ENCODE measurements around the gene SH2D4B. TPM values are rescaled to one million over a fixed set of nuclear protein-coding genes. Genes with fewer than 3 reads are reported as not detected.

Gene SH2D4B
- total RNA-seq, 1 donor from 2014 or later, result 0.43 TPM

GRCh38 chr10:80536361-80536835, 1.3 kb upstream of the SH2D4B start:
- intact Hi-C loops (cut with DNase I), result no loop called here
- no peak for ATAC-seq
- no peaks in the 10 kb centered on the region for H3K27me3 ChIP-seq
- H3K4me1 ChIP-seq, result peaks cover 6% of the 10 kb centered on the region
- H3K9me3 ChIP-seq, result no peaks in the 10 kb centered on the region
- no peak for TF ChIP-seq CTCF (IDR thresholded peaks at IDR 0.05)
- peak overlapping the region; percentile 52 for H3K4me3 ChIP-seq
- H3K27ac ChIP-seq, result peak overlapping the region; percentile 83
- no peak for DNase-seq
- H3K36me3 ChIP-seq, result no peaks in the 10 kb centered on the region

GRCh38 chr10:80537086-80537735, 491 bp upstream of the SH2D4B start:
- no peaks in the 10 kb centered on the region for H3K36me3 ChIP-seq
- H3K9me3 ChIP-seq, result no peaks in the 10 kb centered on the region
- H3K27me3 ChIP-seq, result no peaks in the 10 kb centered on the region
- H3K4me1 ChIP-seq, result peaks cover 11% of the 10 kb centered on the region
- ATAC-seq (no peak), DNase-seq (no peak)
- H3K27ac ChIP-seq, result no peak overlapping the region
- H3K4me3 ChIP-seq, result no peak overlapping the region
- no peak for TF ChIP-seq CTCF (IDR thresholded peaks at IDR 0.05)
- intact Hi-C loops (cut with DNase I), result no loop called here

- intact Hi-C loops (cut with DNase I), result no loop called here
- ATAC-seq, result no peak
- DNase-seq, result no peak
- Histone ChIP-seq H3K4me3 (no peak overlapping the region), H3K4me1 (peaks cover 11% of the 10 kb centered on the region), H3K36me3 (no peaks in the 10 kb centered on the region), H3K9me3 (no peaks in the 10 kb centered on the region), H3K27me3 (no peaks in the 10 kb centered on the region), H3K27ac (no peak overlapping the region)
- TF ChIP-seq CTCF (IDR thresholded peaks at IDR 0.05), result no peak
These were observed 931 bp downstream of the SH2D4B start for GRCh38 chr10:80538481-80539185.

- intact Hi-C loops (cut with DNase I), result no loop called here
- H3K4me1 ChIP-seq, result peaks cover 11% of the 10 kb centered on the region
These were observed 1.8 kb downstream of the SH2D4B start for GRCh38 chr10:80539421-80540031.

GRCh38 chr10:80540136-80540535, 2.4 kb downstream of the SH2D4B start:
- no peak for DNase-seq
- no peak for ATAC-seq
- no peak for TF ChIP-seq CTCF (IDR thresholded peaks at IDR 0.05)
- no peaks in the 10 kb centered on the region for H3K27me3 ChIP-seq
- H3K36me3 ChIP-seq, result no peaks in the 10 kb centered on the region
- intact Hi-C loops (cut with DNase I), result no loop called here
- H3K4me3 ChIP-seq, result no peak overlapping the region
- H3K4me1 ChIP-seq, result peaks cover 11% of the 10 kb centered on the region
- H3K9me3 ChIP-seq, result no peaks in the 10 kb centered on the region
- H3K27ac ChIP-seq, result no peak overlapping the region

More at GRCh38 chr10:80539421-80540031, 1.8 kb downstream of the SH2D4B start:
- no peaks in the 10 kb centered on the region for H3K9me3 ChIP-seq
- no peaks in the 10 kb centered on the region for H3K36me3 ChIP-seq
- no peak for DNase-seq
- H3K27me3 ChIP-seq, result no peaks in the 10 kb centered on the region
- no peak for ATAC-seq
- TF ChIP-seq CTCF (IDR thresholded peaks at IDR 0.05), result no peak
- H3K4me3 ChIP-seq, result no peak overlapping the region
- no peak overlapping the region for H3K27ac ChIP-seq

All from upper lobe of right lung (tissue), 1 donor.